Stomach (tissue), 9 donors: Measurements from ENCODE around the gene ZNF629. TPM values are rescaled to one million over a fixed set of nuclear protein-coding genes. Genes with fewer than 3 reads are reported as not detected.

Experiments used
- DNase-seq, 2 donors: peaks; one replicate each; pipeline versions ENCODE4 v3.0.0 to v3.0.0-alpha.2; 2013 to 2019
- H3K27ac ChIP-seq, 5 donors: fragments of 200-600 bp in 4 of 5; sonication (generic) in 4 of 5; one replicate each; pipeline ENCODE4 v1.5.1; 2013 to 2019; ENCODE audit warnings: mild to moderate bottlenecking in 1 of 5, moderate library complexity in 1 of 5
- H3K27me3 ChIP-seq, 3 donors: fragments of 200-600 bp; sonication (generic); one replicate each; pipeline ENCODE4 v1.5.1; 2017 to 2019; ENCODE audit warnings: mixed run types in 1 of 3
- H3K36me3 ChIP-seq, 4 donors: fragments of 200-600 bp; sonication (generic); 1 replicate in 3 of 4; 2 replicates in 1 of 4; pipeline ENCODE4 v1.5.1; 2016 to 2019
- H3K4me1 ChIP-seq, 4 donors: fragments of 200-600 bp; sonication (generic); one replicate each; pipeline ENCODE4 v1.5.1; 2016 to 2019
- H3K4me3 ChIP-seq, 4 donors: fragments of 200-600 bp; sonication (generic) in 3 of 4; one replicate each; pipeline ENCODE4 v1.5.1; 2016 to 2019; ENCODE audit warnings: mild to moderate bottlenecking in 1 of 4
- H3K9me3 ChIP-seq, 4 donors: fragments of 200-600 bp; sonication (generic); one replicate each; pipeline ENCODE4 v1.5.1; 2016 to 2019
- CTCF ChIP-seq, 7 experiments: fragments of 450-650 bp in 4 of 7; fragments of 200-600 bp in 3 of 7; sonication (generic) in 3 of 7; IDR thresholded peaks; one replicate each; pipeline ENCODE4 v1.5.1; 2016 to 2019; ENCODE audit warnings: antibody characterized with exemption in 7 of 7, control low read depth in 2 of 7, mild to moderate bottlenecking in 1 of 7
- EP300 ChIP-seq: sonication (generic); formaldehyde crosslinking; IDR thresholded peaks from one replicate; pipeline ENCODE4 v1.6.1; 2017; ENCODE audit warnings: antibody characterized with exemption
- POLR2A ChIP-seq, 4 donors: fragments of 450-650 bp; IDR thresholded peaks; one replicate each; pipeline ENCODE4 v1.6.1; 2016; ENCODE audit warnings: antibody characterized with exemption in 4 of 4, control low read depth in 2 of 4, mild to moderate bottlenecking in 1 of 4, moderate library complexity in 1 of 4
- POLR2AphosphoS5 ChIP-seq, 3 donors: sonication (generic); formaldehyde crosslinking; IDR thresholded peaks; one replicate each; pipeline ENCODE4 v1.6.1; 2016; ENCODE audit warnings: antibody characterized with exemption in 3 of 3
- whole genome bisulfite sequencing, 5 donors: extraction: QIAGEN DNeasy Blood & Tissue Kit in 3 of 5; methylation state at CpG; one replicate each; pipeline versions ENCODE4 v1.1.5 to v1.1.7; 2013 to 2018; 5-methylcytosine and 5-hydroxymethylcytosine counted together
- intact Hi-C: fragments of 100-400 bp; cut with DNase I; formaldehyde crosslinking; loops from one replicate; pipeline ENCODE4 v1.15.1; 2023; ENCODE audit warnings: low total_unique reads
- polyA plus RNA-seq, 3 donors: library from polyadenylated mRNA; stranded (reverse); fragments of 200-250 nt; gene quantifications; one replicate each; pipeline ENCODE4 v1.2.3, GENCODE V29; 2013
- total RNA-seq, 5 donors: library from RNA; depleted of rRNA; stranded (reverse); fragments of >200 nt; gene quantifications; one replicate each; pipeline versions ENCODE4 v1.1.0 to v1.2.3, GENCODE V29; 2014 to 2016
- donor health status: healthy with polysubstance abuse.
- donor health status: Bipolar disorder and iron deficiency.
- donor health status: healthy.

Gene ZNF629
- total and polyA plus RNA-seq, 8 donors: 4.4 to 21.3 (median 10.9) TPM

DNA sequence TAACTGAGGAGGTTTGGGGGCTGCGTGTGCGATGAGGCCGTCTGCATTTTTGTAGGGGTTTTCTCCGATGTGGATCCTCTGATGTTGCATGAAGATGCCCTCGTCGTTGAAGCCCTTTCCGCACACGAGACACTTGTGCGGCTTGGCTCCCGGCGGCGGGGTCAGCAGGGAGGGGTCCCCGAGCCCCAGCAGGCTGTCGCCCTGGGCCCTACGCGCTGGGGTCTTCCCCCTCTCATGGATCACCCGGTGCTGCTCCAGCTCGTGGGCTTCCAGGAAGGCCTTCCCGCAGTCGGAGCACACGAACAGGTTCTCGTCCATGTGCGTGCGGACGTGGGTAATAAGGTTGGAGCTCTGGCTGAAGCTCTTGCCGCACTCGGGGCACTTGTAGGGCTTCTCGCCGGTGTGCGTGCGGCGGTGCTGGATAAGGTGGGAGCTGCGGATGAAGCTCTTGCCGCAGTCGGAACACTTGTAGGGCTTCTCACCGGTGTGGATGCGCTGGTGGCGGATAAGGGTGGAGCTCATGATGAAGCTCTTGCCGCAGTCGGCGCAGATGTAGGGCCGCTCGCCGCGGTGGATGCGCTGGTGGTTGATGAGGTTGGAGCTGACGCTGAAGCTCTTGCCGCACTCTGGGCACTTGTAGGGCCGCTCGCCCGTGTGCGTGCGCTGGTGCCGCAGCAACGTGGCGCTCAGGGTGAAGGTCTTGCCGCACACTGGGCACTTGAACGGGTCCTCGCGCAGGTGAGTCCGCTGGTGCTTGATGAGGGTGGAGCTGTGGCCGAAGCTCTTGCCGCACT lies 4.3 kb downstream of the ZNF629 start:
- Histone ChIP-seq H3K27ac (no peak overlapping the region), H3K4me3 (no peak overlapping the region), H3K36me3 (peaks cover 22 to 48% (median 37%) of the 10 kb centered on the region in 4 donors), H3K9me3 (no peaks in the 10 kb centered on the region), H3K4me1 (peaks cover 9 to 35% (median 23%) of the 10 kb centered on the region in 4 donors), H3K27me3 (no peaks in the 10 kb centered on the region)
- no peak for TF ChIP-seq EP300
- no peak for TF ChIP-seq CTCF (IDR thresholded peaks at IDR 0.05)
- TF ChIP-seq POLR2A (IDR thresholded peaks at IDR 0.05): no peak
- TF ChIP-seq POLR2AphosphoS5 (IDR thresholded peaks at IDR 0.05): no peak
- 95 to 97% (median 97%) methylated on average over 54 to 63 of the region's 63 CpGs for WGBS, 5 donors
- intact Hi-C loops: loop anchor here (10.0 kb wide), 1 partner anchor 62 kb away; no protein-coding TSS in a partner anchor
- DNase-seq: peak in 1 of 2 donors; percentile 2

DNA sequence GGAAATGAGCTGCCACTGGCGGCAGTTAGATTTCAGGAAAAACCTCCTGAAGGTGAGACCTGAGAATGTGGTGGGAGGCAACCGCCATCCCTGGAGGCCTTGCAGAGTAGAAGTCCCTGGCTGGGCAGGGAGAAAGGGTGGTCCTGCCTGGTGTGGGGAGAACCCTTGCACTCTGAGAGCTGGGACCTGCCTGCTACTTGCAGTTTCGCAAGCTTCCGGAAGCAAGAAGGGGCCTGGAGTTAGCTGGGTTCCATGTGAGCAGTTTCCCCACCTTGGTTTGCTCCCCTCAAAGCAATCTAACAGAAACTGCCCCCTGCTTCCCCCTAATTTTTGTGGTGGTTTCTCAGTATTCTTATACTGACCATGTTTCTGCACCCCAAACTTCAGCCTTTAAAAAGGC lies 6.5 kb downstream of the ZNF629 start:
- WGBS, 5 donors: 58 to 89% (median 84%) methylated on average over 4 of the region's 4 CpGs
- DNase-seq: peak in 1 of 2 donors; percentile 2
- H3K27me3 ChIP-seq: no peaks in the 10 kb centered on the region
- intact Hi-C loops: loop anchor here (10.0 kb wide), 1 partner anchor 64 kb away; no protein-coding TSS in a partner anchor
- TF ChIP-seq POLR2A (IDR thresholded peaks at IDR 0.05) (no peak), CTCF (IDR thresholded peaks at IDR 0.05) (no peak)
- no peak overlapping the region for H3K27ac ChIP-seq
- H3K4me3 ChIP-seq: no peak overlapping the region
- peaks cover 22 to 48% (median 37%) of the 10 kb centered on the region in 4 donors for H3K36me3 ChIP-seq
- no peaks in the 10 kb centered on the region for H3K9me3 ChIP-seq
- H3K4me1 ChIP-seq: peaks cover 16 to 38% (median 26%) of the 10 kb centered on the region in 4 donors

DNA sequence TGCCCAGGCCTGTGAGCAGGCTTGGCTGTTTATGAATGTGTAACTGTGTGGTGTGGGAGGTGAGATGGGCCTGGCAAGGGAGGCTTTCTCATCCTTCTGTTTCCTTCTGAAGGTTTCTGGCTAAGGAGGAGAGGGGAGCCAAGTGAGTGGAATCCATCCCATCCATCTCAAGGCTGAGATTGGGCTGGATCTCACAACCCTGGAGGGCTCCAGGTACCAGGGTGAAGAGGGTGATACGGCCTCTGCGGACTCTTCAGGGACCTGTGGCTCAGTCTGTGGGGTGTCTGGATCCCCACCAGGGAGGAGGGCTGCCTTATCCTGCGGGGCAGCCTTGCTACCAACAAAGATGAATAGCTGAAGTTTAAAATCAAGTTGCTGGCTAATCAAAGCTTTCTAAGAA lies 7.0 kb downstream of the ZNF629 start:
- no peaks in the 10 kb centered on the region for H3K9me3 ChIP-seq
- WGBS, 5 donors: 75 to 96% (median 88%) methylated on average over 3 of the region's 3 CpGs
- H3K36me3 ChIP-seq: peaks cover 22 to 48% (median 37%) of the 10 kb centered on the region in 4 donors
- H3K4me3 ChIP-seq: no peak overlapping the region
- no peak overlapping the region for H3K27ac ChIP-seq
- no peaks in the 10 kb centered on the region for H3K27me3 ChIP-seq
- peak in 1 of 2 donors; percentile 5 for DNase-seq
- TF ChIP-seq POLR2AphosphoS5 (IDR thresholded peaks at IDR 0.05): no peak
- no peak for TF ChIP-seq EP300
- no peak for TF ChIP-seq POLR2A (IDR thresholded peaks at IDR 0.05)
- no peak for TF ChIP-seq CTCF (IDR thresholded peaks at IDR 0.05)
- H3K4me1 ChIP-seq: peaks cover 17 to 38% (median 27%) of the 10 kb centered on the region in 4 donors
- intact Hi-C loops: loop anchor here (10.0 kb wide), 1 partner anchor 65 kb away; no protein-coding TSS in a partner anchor

DNA sequence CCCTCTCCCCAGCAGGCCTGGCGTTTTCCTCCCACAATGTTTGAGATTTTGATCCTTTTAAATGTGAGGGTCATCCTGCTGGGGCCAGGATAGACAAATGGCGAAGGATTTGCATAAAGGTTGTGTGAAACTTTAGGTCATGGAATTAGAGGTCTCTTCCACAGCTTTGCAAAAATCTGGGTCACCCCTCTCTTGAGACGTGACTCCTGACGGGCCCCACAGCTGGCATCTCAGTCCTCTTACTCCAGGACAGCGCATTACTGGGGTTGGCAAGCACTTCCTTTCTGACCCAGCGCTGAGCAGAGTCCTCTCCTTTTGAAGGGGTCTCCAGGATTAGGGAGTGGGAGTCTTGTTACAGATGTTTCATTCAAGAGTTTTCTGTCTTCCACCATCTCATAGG lies 7.4 kb downstream of the ZNF629 start:
- peak in 1 of 2 donors; percentile 5 for DNase-seq
- Histone ChIP-seq H3K4me1 (peaks cover 21 to 38% (median 30%) of the 10 kb centered on the region in 4 donors), H3K4me3 (no peak overlapping the region), H3K27me3 (no peaks in the 10 kb centered on the region), H3K36me3 (peaks cover 22 to 48% (median 38%) of the 10 kb centered on the region in 4 donors), H3K9me3 (no peaks in the 10 kb centered on the region), H3K27ac (no peak overlapping the region)
- intact Hi-C loops: no loop called here
- 81 to 91% (median 88%) methylated on average over 6 of the region's 6 CpGs for WGBS, 5 donors
- TF ChIP-seq POLR2AphosphoS5 (IDR thresholded peaks at IDR 0.05) (no peak), EP300 (no peak), CTCF (IDR thresholded peaks at IDR 0.05) (no peak), POLR2A (IDR thresholded peaks at IDR 0.05) (no peak)
